Measurements from ENCODE around the gene SLC39A5.
"Not testable (repeated sequence)": the region's sequence is repeated elsewhere in the genome, so short reads cannot be mapped to it uniquely, and the experiment has no call there.

The SLC39A5 gene

DNA sequence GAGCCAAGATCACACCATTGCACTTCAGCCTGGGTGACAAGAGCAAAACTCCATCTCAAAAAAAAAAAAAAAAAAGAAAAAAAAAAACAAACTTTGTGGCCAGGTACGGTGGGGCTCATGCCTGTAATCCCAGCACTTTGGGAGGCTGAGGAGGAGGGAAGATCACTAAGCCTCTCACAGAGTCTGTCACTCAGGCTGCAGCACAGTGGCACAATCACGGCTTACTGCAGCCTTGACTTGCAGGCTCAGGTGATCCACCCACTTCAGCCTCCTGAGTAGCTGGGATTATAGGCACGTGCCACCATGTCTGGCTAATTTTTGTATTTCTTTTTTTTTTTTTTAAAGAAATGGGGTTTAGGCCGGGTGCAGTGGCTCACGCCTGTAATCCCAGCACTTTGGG is 54.4 kb downstream of the SLC39A5 start:
- DNase-seq, result not testable (repeated sequence)

GRCh38 chr12:56286044-56286830 is 56.4 kb downstream of the SLC39A5 start:
- no peak for DNase-seq
